Bronchial epithelial cell (primary cell): ENCODE data around the gene RPGR. TPM values are rescaled to one million over a fixed set of nuclear protein-coding genes. Genes with fewer than 3 reads are reported as not detected.

Experiments
- DNase-seq: peaks from one replicate; pipeline ENCODE4 v3.0.0-alpha.2; 2010; ENCODE audit warnings: low read depth
- FAIRE-seq: peaks from 2 replicates; lab custom pipeline; 2011; peaks lifted over from hg19 to GRCh38; lab: Jason Lieb, UNC
- H3K27me3 ChIP-seq: 2 replicates; pipeline ENCODE4 v1.5.1; 2011; ENCODE audit warnings: low read length; ENCODE audit not compliant: control insufficient read depth, insufficient read depth
- H3K36me3 ChIP-seq: 2 replicates; pipeline ENCODE4 v1.5.1; 2011; ENCODE audit warnings: low read length; ENCODE audit not compliant: control insufficient read depth, insufficient read depth
- H3K4me3 ChIP-seq: 2 replicates; pipeline ENCODE4 v1.5.1; 2011; ENCODE audit warnings: mild to moderate bottlenecking, low read depth, low read length, control low read depth
- CTCF ChIP-seq: IDR thresholded peaks from 2 replicates; pipeline ENCODE4 v1.5.1; 2011; ENCODE audit warnings: mild to moderate bottlenecking, moderate library complexity, low read length, control low read depth, inconsistent platforms; ENCODE audit not compliant: insufficient read depth, severe bottlenecking
- total RNA-seq: library from RNA; depleted of rRNA; stranded (reverse); fragments of >200 nt; gene quantifications from 2 replicates; pipeline ENCODE4 v1.2.1, GENCODE V29; 2014

RPGR gene
- total RNA-seq, 1 donor from 2014 or later = 8.2 TPM

- DNase-seq (peak; percentile 5), FAIRE-seq (no peak)
- Histone ChIP-seq H3K36me3 (no peaks in the 10 kb centered on the region), H3K27me3 (no peaks in the 10 kb centered on the region), H3K4me3 (peak within 1 kb of the TSS; percentile 47)
- TF ChIP-seq CTCF = no peak
These were observed 106.6 kb downstream of the RPGR start, which contains the start of gene SRPX for GRCh38 chrX:38220415-38221390. Gene SRPX, minus strand, starts transcription at chrX:38220871. Its CDS starts 79 bp downstream, at chrX:38220792.

DNA sequence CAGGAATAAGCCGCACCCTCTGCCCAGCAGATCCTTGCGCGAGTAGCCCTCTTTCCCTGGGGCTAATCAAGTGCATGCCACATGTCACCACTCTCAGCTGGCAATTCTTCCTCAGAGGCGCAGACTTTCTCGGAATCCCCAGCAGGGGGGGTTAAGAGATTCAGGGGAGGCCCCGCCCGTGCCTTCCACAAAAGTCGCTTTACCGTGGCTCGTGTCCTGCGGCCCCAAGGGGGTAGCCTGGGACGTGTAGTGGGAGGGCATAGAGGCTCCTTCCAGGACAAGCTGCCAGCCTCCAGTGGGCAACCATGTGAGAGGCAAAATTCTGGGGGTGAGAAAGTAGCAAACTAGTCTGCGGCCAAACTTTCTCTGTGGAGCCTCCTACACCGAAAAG is 107.3 kb downstream of the RPGR start:
- FAIRE-seq (no peak), DNase-seq (peak; percentile 17)
- Histone ChIP-seq H3K4me3 (peak overlapping the region; percentile 47), H3K27me3 (no peaks in the 10 kb centered on the region), H3K36me3 (no peaks in the 10 kb centered on the region)
- TF ChIP-seq CTCF = peak; percentile 35

Other genes starting within 250 kb of the RPGR start
- gene SRPX, start 106.6 kb downstream of the RPGR start, total RNA-seq = 2.4 and 3.7 TPM in 2 replicates
- not detected in 2 replicates for gene OTC, start 25.1 kb upstream of the RPGR start, total RNA-seq
- 1.1 and 1.3 TPM in 2 replicates for gene TSPAN7, start 234.0 kb upstream of the RPGR start, total RNA-seq